Endothelial cell of umbilical vein (primary cell): ENCODE measurements around the gene SCGB1A1. TPM values are rescaled to one million over a fixed set of nuclear protein-coding genes. Genes with fewer than 3 reads are reported as not detected.

Experiments
- BruUV-seq: library from RNA; stranded (reverse); fragments of 400-500 nt; replicated peaks from 2 replicates; lab custom pipeline; 2021; lab: Mats Ljungman, UMichigan
- CTCF ChIA-PET: fragments of 300-600, 350-600 bp; sonication (Branson Sonifier 250); formaldehyde crosslinking; loops from one replicate; lab custom pipeline; 2021; ENCODE audit warnings: antibody characterized with exemption, inconsistent platforms; lab: Charles Lee
- POLR2A ChIA-PET: fragments of 300-600, 350-600 bp; sonication (Branson Sonifier 250); formaldehyde crosslinking; loops from one replicate; lab custom pipeline; 2021; ENCODE audit warnings: antibody characterized with exemption, inconsistent platforms; lab: Charles Lee
- DNase-seq: peaks from one replicate; pipeline ENCODE4 v3.0.0-alpha.2; 2011; ENCODE audit warnings: low read depth, low spot score
- FAIRE-seq: peaks from 2 replicates; lab custom pipeline; 2011; peaks lifted over from hg19 to GRCh38; lab: Jason Lieb, UNC
- H2AFZ ChIP-seq: 2 replicates; pipeline ENCODE4 v1.6.0; 2012; ENCODE audit warnings: low read depth, low read length, control low read depth, inconsistent platforms
- H3K27ac ChIP-seq: 2 replicates; pipeline ENCODE4 v1.5.1; 2011; ENCODE audit warnings: low read depth, mild to moderate bottlenecking, control low read depth, low read length, moderate library complexity; ENCODE audit not compliant: insufficient read depth
- H3K27me3 ChIP-seq, 2 experiments: 2 replicates each; pipeline versions ENCODE4 v1.6.0 to v1.6.1; 2011; ENCODE audit warnings: low read length in 2 of 2, mixed read lengths in 1 of 2; ENCODE audit not compliant: control insufficient read depth in 2 of 2, insufficient read depth in 2 of 2
- H3K36me3 ChIP-seq, 2 experiments: 2 replicates in 1 of 2; 3 replicates in 1 of 2; pipeline ENCODE4 v1.5.1; 2011; ENCODE audit warnings: low read length in 2 of 2, mild to moderate bottlenecking in 1 of 2, moderate library complexity in 1 of 2; ENCODE audit not compliant: control insufficient read depth in 2 of 2, insufficient read depth in 2 of 2; ENCODE audit errors: extremely low read depth in 1 of 2
- H3K4me1 ChIP-seq: 3 replicates; pipeline ENCODE4 v1.5.1; 2011; ENCODE audit warnings: mild to moderate bottlenecking, low read length; ENCODE audit not compliant: control insufficient read depth, insufficient read depth; ENCODE audit errors: extremely low read depth
- H3K4me2 ChIP-seq: 2 replicates; pipeline ENCODE4 v1.6.1; 2011; ENCODE audit warnings: low read length, control low read depth, mixed read lengths; ENCODE audit not compliant: insufficient read depth
- H3K4me3 ChIP-seq, 3 experiments: fragments of 200-600 bp in 1 of 3; sonication (generic), shearing (Covaris generic) in 1 of 3; replicated peaks in 1 of 3; 2 replicates each; pipeline ENCODE4 v1.5.1; 2011 to 2016; ENCODE audit warnings: control low read depth in 3 of 3, low read length in 3 of 3, mild to moderate bottlenecking in 2 of 3, inconsistent platforms in 1 of 3, low read depth in 1 of 3, moderate library complexity in 1 of 3; ENCODE audit not compliant: insufficient read depth in 1 of 3
- H3K79me2 ChIP-seq: 2 replicates; pipeline ENCODE4 v1.6.0; 2012; ENCODE audit warnings: low read length, inconsistent platforms; ENCODE audit not compliant: control insufficient read depth, insufficient read depth
- H3K9ac ChIP-seq: replicated peaks from 2 replicates; pipeline ENCODE3; 2011; ENCODE audit warnings: low read length, control low read depth; ENCODE audit not compliant: insufficient read depth; ENCODE audit errors: extremely low read depth
- H3K9me1 ChIP-seq: replicated peaks from 3 replicates; pipeline ENCODE4 v1.6.0; 2011; ENCODE audit warnings: mild to moderate bottlenecking, low read length; ENCODE audit not compliant: control insufficient read depth, insufficient read depth; ENCODE audit errors: extremely low read depth
- H3K9me3 ChIP-seq: replicated peaks from 2 replicates; pipeline ENCODE4 v1.5.1; 2012; ENCODE audit warnings: low read length, inconsistent platforms; ENCODE audit not compliant: control insufficient read depth, insufficient read depth
- H4K20me1 ChIP-seq: replicated peaks from 2 replicates; pipeline ENCODE3; 2011; ENCODE audit warnings: mild to moderate bottlenecking, low read length; ENCODE audit not compliant: control insufficient read depth, insufficient read depth; ENCODE audit errors: extremely low read depth
- EZH2 ChIP-seq: IDR thresholded peaks from 2 replicates; pipeline ENCODE4 v1.6.1; 2012; ENCODE audit warnings: borderline replicate concordance, low read depth, mild to moderate bottlenecking, moderate library complexity, low read length, inconsistent platforms; ENCODE audit not compliant: severe bottlenecking
- JUN ChIP-seq: IDR thresholded peaks from 2 replicates; pipeline ENCODE4 v1.6.1; 2011; ENCODE audit warnings: borderline replicate concordance, low read depth; ENCODE audit not compliant: insufficient read length, insufficient read depth
- MYC ChIP-seq: IDR thresholded peaks from one replicate; pipeline ENCODE4 v1.6.1; 2011; ENCODE audit warnings: mild to moderate bottlenecking, low read depth, low read length
- dilution Hi-C: fragments of 300-500 bp; cut with MboI; formaldehyde crosslinking; loops from one replicate; pipeline ENCODE4 v1.15.0; 2019; ENCODE audit warnings: low sequenced_read_pairs; ENCODE audit not compliant: extremely low pct_ligation_motif_present
- intact Hi-C: fragments of 100-400 bp; cut with micrococcal nuclease; formaldehyde crosslinking; loops from one replicate; pipeline ENCODE4 v1.10.0; 2022
- polyA plus RNA-seq, 4 experiments: library from polyadenylated mRNA; depleted of rRNA in 3 of 4; stranded (reverse) in 3 of 4; unstranded in 1 of 4; fragments of >200 nt; gene quantifications; 2 replicates each; pipeline versions ENCODE4 v1.2.1 to v1.2.3, GENCODE V29; 2011 to 2012; ENCODE audit warnings: missing spikeins in 1 of 4
- total RNA-seq: library from RNA; stranded (reverse); gene quantifications from 2 replicates; pipeline ENCODE4 v1.2.3, GENCODE V29; 2021

The SCGB1A1 gene
- total and polyA plus RNA-seq, 2 donors (not counting 3 experiments of a cell fraction or from before 2014, with no cell fraction given): not detected

DNA sequence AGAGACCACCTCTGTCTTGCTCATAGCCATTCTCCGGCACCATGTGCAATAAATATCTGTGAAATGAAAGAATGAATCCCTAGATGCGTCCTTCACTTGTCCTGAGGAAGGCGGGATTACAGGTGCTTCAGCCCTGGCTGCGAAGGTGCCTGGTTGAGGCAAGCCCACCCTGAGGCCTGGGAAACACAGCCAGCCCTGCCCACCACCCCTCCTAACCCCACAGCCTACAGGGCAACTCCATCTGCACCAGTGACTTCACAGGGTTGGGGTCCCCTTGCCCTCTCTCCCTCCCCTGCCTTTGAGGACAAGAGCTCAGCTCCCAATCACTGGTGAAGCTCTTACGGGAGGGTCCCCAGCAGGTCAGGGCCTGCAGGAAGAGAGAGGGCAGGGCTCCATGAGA lies 17.5 kb upstream of the SCGB1A1 start:
- no peaks in the 10 kb centered on the region for H3K27me3 ChIP-seq
- H3K36me3 ChIP-seq: no peaks in the 10 kb centered on the region
- ChIA-PET CTCF (interaction anchor here (1.3 to 4.2 kb wide), 3 partner anchors 20 to 142 kb away, joined by 3 to 18 read pairs (median 6); no protein-coding TSS in a partner anchor), POLR2A (interaction anchor here (0.7 kb wide), 1 partner anchor 264 kb away, joined by 3 read pairs; the partner anchor contains the start of genes C11orf98 and CSKMT)
- DNase-seq (no peak), FAIRE-seq (no peak)
- no peak overlapping the region for H3K27ac ChIP-seq
- TF ChIP-seq MYC: no peak
- H3K4me3 ChIP-seq: no peak overlapping the region
- BruUV-seq: no TSS peak
- dilution Hi-C loops (no loop called here), intact Hi-C loops (no loop called here)
- no peaks in the 10 kb centered on the region for H4K20me1 ChIP-seq
- H3K9me3 ChIP-seq: no peaks in the 10 kb centered on the region
- no peaks in the 10 kb centered on the region for H3K9me1 ChIP-seq
- no peaks in the 10 kb centered on the region for H3K4me1 ChIP-seq
- H3K9ac ChIP-seq: no peak overlapping the region
- no peak overlapping the region for H2AFZ ChIP-seq
- no peak overlapping the region for H3K4me2 ChIP-seq
- no peaks in the 10 kb centered on the region for H3K79me2 ChIP-seq

DNA sequence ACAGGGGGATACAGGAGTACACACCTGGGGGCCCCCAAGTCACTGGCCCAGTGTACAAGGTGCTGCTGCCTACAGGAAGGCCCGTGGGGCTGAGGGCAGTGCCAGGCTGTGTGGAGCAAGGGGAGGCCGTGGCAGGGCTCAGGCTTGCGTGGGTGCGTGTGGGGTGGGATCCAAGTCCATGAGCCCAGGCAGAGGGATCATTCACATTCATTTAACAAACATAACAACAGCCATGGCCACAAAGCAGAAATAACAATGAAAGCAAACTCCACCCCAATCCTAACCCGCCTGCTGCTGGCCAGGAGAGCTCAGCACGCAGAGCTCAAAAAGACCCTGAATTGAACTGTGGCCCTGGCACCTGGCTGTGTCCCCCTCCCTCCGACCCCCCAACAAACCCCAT lies 17.0 kb upstream of the SCGB1A1 start:
- CTCF ChIA-PET: interaction anchor here (4.2 kb wide), 1 partner anchor 23 kb away, joined by 18 read pairs; no protein-coding TSS in a partner anchor
- no peak overlapping the region for H3K27ac ChIP-seq
- no TSS peak for BruUV-seq

More for the DNA sequence above, 17.0 kb upstream of the SCGB1A1 start:
- Histone ChIP-seq H3K27me3 (no peaks in the 10 kb centered on the region), H3K4me1 (no peaks in the 10 kb centered on the region), H3K4me2 (no peak overlapping the region), H2AFZ (no peak overlapping the region), H3K9me1 (no peaks in the 10 kb centered on the region), H3K9me3 (no peaks in the 10 kb centered on the region), H3K79me2 (no peaks in the 10 kb centered on the region), H3K9ac (no peak overlapping the region), H3K36me3 (no peaks in the 10 kb centered on the region), H3K4me3 (no peak overlapping the region), H4K20me1 (no peaks in the 10 kb centered on the region)
- FAIRE-seq (no peak), DNase-seq (no peak)
- intact Hi-C loops (no loop called here), dilution Hi-C loops (no loop called here)
- POLR2A ChIA-PET: no interaction called here
- TF ChIP-seq EZH2: no peak
- TF ChIP-seq MYC: no peak
- no peak for TF ChIP-seq JUN
